Right lung (tissue), 10 donors: Measurements from ENCODE around the gene VPS72. TPM values are rescaled to one million over a fixed set of nuclear protein-coding genes. Genes with fewer than 3 reads are reported as not detected.
"Not testable (repeated sequence)": the region's sequence is repeated elsewhere in the genome, so short reads cannot be mapped to it uniquely, and the experiment has no call there.

Experiments used
- DNase-seq, 2 donors: peaks; one replicate each; pipeline ENCODE4 v3.0.0-alpha.2; 2013
- long read RNA-seq, 8 donors: transcript quantifications; one replicate each; lab custom pipeline, GENCODE V29; 2026
- polyA plus RNA-seq, 5 donors: library from polyadenylated mRNA; unstranded; fragments of 120-200 nt; gene quantifications; one replicate each; pipeline versions ENCODE4 v1.2.1 to v1.2.3, GENCODE V29; 2013; ENCODE audit warnings: inconsistent platforms in 1 of 5, low replicate concordance in 1 of 5; ENCODE audit not compliant: insufficient read length in 5 of 5, insufficient read depth in 1 of 5

The VPS72 gene, protein sequence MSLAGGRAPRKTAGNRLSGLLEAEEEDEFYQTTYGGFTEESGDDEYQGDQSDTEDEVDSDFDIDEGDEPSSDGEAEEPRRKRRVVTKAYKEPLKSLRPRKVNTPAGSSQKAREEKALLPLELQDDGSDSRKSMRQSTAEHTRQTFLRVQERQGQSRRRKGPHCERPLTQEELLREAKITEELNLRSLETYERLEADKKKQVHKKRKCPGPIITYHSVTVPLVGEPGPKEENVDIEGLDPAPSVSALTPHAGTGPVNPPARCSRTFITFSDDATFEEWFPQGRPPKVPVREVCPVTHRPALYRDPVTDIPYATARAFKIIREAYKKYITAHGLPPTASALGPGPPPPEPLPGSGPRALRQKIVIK
- polyA plus RNA-seq: 10 to 100 TPM; 56.3 to 68.0 (median 64.0) TPM
- long read RNA-seq, donor 1, transcript VPS72-202 (6 exons, 1,527 nt): major isoform, 25 of 58 reads
- long read RNA-seq, donor 1, partial matches to known transcripts: 31 of 58 reads
- long read RNA-seq, donor 1, other reads (novel, unspliced or antisense): 0 of 58 reads
- long read RNA-seq, donor 2, transcript VPS72-202 (6 exons, 1,527 nt): major isoform, 7 of 22 reads
- long read RNA-seq, donor 2, partial matches to known transcripts: 12 of 22 reads
- long read RNA-seq, donor 2, other reads (novel, unspliced or antisense): 0 of 22 reads
- long read RNA-seq, donor 3, transcript VPS72-202 (6 exons, 1,527 nt): major isoform, 10 of 11 reads
- long read RNA-seq, donor 3, partial matches to known transcripts: 0 of 11 reads
- long read RNA-seq, donor 3, other reads (novel, unspliced or antisense): 0 of 11 reads
- long read RNA-seq, donor 4, transcript VPS72-202 (6 exons, 1,527 nt): major isoform, 12 of 12 reads
- long read RNA-seq, donor 4, partial matches to known transcripts: 0 of 12 reads
- long read RNA-seq, donor 4, other reads (novel, unspliced or antisense): 0 of 12 reads
- long read RNA-seq, donor 5, transcript VPS72-202 (6 exons, 1,527 nt): major isoform, 30 of 35 reads
- long read RNA-seq, donor 5, partial matches to known transcripts: 5 of 35 reads
- long read RNA-seq, donor 5, other reads (novel, unspliced or antisense): 0 of 35 reads
- long read RNA-seq, donor 6, transcript VPS72-202 (6 exons, 1,527 nt): major isoform, 24 of 28 reads
- long read RNA-seq, donor 6, partial matches to known transcripts: 0 of 28 reads
- long read RNA-seq, donor 6, other reads (novel, unspliced or antisense): 0 of 28 reads
- long read RNA-seq, donor 7, transcript VPS72-202 (6 exons, 1,527 nt): major isoform, 25 of 48 reads
- long read RNA-seq, donor 7, partial matches to known transcripts: 10 of 48 reads
- long read RNA-seq, donor 7, other reads (novel, unspliced or antisense): 11 of 48 reads
- long read RNA-seq, donor 8, transcript VPS72-202 (6 exons, 1,527 nt): major isoform, 8 of 9 reads
- long read RNA-seq, donor 8, partial matches to known transcripts: 0 of 9 reads
- long read RNA-seq, donor 8, other reads (novel, unspliced or antisense): 0 of 9 reads

DNA sequence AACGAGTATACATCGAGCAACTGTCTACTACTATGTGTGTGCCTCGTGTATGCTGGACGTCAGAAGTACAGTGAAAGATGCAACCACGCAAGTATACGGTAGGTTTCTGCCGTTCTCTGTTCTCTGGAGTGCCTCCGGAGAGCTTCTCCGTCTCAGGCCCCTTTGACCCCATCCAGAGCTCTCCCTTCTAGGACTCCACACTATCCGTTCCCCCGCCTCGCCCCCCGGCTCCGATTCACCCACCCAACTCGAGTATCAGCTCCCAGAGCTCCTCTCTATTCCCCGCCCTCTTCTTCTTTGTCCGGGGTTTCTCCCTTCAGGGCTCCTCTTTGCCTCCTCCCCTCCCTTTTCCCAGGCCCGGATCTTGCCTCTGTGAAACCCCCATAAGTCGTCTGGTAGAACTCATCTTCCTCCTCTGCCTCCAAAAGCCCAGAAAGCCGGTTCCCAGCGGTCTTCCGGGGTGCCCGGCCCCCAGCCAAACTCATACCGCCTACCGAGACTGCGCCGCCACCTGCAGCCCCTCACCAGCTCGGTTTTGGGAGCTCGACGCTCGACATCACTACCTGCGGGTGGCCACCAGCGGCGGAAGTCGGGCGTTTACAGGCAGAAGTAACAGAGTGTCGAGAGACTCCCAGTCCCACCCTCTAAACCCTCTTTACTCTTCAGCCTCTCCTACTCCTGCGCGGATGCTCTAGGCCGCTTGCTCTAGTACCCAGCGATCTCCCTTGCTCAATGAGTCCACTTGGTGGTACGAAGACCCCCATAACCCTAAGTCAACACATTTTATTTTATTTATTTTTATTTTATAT lies at the start of gene VPS72:
VPS72 (minus strand) TSS at position 561 of the 809 bp plus-strand sequence; CDS start at position 485, 76 bp downstream.
- peak; percentile 82 to 85 for DNase-seq

DNA sequence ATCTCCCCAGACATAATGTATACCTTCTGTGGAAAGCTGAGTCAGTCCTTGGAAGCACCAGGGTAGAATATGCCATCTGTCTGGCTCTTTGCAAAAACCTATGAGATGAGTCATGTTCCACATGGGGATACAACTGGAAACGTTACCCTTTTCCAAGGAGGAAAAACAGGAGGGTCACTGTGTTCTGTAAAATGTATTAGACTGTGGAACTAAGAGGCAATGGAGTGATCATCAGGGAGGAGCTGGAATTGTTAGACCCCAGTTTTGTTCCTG lies 48.4 kb upstream of the VPS72 start:
- DNase-seq: no peak

DNA sequence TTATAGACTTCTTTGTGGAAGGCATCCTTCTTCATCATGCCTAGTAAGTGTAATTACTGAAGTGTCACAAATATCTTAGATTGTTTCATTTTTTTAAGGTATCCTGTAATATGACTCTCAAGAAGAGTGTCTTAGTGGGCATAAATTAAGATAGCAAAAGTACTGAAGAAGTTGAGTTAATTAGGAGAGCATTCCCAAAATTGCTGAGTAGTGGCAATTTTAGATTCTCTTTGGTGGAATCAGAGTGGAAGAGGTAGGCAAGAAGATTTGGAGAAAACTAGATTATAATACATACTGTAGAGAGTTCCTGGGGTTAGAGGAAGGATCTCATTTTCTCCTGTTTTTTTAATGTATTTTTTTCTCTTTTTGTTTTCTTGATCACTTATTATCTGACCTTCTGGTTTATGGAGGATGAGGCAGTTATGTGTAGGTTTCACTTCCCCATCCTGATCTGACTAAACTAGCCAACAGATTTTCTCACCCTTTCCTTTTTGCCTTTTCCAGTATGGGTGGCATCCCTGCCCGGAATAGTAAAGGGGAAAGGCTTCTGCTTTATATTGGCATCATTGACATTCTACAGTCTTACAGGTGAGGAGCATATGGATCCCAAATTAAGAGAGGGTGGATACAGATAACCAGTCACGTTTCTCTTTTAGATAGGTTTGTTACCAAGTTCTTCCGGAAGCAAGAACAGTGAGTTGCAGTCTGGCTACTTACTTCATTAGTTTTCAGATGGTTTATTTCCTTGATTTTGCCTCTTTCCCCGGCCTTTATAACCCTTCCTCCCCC lies 47.9 kb upstream of the VPS72 start:
- DNase-seq: no peak

DNA sequence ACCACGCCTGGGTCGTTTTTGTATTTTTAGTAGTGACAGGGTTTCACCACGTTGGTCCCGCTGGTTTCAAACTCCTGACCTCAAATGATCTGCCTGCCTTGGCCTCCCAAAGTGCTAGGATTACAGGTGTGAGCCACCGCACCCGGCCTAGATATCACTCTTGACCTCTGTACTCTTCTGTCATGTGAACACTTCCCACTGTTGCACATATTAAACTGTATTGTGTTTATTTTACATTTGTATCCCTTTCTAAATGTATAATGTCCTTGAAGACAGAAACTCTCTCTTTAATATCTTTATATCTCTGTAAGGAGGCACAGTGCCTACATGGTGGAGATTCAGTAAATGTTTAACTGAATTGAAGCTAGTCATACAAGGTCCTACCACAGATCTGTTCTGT lies 45.2 kb upstream of the VPS72 start:
- DNase-seq: no peak

DNA sequence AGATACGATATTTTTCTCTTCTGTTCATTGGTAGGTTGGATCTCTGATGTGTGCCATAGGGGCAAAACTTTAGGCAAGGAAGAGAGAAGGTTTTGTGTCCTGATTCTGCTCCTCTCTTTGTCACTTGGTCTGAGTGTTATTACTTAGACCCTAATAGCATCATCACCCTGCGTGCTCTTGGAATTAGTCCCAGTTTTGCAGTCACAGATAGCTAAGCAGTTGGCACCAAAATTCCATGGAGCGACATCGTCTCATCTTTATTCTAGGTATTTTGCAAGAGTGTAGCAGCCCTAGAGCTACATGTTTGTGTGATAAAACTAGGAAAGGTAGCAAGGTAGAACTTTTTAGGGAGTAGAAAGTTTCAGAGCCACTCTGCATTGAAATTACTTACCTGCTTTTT lies 32.1 kb upstream of the VPS72 start:
- DNase-seq: no peak

DNA sequence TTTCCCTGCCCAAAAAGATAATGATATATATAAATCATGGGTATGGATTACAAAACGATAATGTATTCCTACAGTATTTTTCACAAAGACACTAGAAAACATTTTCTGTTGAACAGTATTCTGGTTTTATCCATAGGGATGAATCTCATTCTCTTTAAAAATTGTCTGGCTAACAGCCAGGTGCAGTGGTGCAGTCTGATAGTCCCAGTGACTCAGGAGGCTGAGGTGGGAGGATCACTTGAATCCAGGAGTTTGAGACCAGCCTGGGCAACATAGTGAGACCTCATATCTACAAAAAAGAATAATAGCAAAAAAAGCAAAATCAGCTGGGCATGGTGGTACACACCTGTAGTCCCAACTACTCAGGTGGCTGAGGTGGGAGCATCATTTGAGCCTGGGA lies 31.6 kb upstream of the VPS72 start:
- DNase-seq: no peak

DNA sequence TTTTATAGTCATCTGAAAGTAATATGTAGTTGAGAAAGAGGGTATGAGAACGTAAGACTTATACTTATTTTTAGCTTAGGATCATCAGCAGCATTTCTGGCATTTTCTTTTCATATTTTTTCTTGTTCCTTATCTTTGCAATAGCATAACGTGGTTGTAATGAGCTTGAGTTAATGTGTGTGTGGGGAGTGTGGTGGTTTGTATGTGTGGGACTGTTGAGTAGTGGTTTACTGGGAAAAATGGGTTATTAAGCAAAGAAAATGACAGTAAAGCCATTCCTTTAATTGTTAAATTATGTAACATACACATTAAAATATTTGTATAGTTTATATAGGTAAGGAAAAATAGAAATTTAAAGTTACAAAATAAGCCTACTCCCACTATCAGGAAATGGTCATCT lies 23.6 kb upstream of the VPS72 start:
- DNase-seq: no peak

DNA sequence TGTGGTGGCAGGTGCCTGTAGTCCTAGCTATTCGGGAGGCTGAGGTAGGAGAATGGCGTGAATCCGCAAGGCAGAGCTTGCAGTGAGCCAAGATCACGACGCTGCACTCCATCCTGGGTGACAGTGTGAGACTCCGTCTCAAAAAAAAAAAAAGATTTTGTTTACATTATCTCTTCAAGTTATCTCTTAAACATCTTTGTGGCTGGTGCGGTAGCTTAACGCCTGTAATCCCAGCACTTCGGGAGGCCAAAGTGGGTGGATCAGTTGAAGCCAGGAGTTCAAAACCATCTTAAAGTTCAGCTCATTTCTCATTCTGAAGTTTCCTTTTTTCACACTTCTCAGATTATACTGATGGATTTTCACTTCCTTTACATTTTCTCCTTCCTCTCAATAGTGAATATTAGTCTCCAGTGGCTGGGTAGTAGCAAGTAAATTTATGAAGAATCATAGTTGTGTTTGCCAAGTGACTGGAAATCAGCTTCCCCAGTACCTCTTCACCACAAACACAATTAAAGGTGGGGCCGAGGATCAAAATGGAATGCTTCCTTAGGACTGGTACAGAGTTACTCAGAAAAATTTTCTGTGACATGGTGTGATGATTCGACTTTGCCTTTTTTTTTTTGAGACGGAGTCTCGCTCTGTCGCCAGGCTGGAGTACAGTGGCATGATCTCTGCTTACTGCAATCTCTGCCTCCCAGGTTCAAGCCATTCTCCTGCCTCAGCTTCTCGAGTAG lies 22.1 kb upstream of the VPS72 start:
- no peak for DNase-seq

DNA sequence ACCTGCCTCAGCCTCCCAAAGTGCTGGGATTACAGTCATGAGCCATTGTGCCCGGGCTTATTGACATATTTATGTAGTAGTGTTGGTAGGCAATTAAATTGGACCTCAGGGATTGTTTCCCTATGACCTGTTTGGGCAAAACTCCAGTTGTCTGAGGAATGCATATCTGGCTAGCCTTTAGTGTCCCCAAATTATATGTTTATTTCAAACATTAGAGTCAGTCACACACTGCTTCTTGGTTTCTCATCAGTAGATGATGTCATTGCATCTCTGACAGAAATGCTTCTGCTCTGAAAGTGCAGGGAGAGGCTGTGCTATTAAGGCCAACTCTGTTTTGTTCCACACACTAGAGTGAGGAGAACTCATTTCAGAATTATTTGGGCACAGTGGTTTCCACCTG lies 20.8 kb upstream of the VPS72 start:
- DNase-seq: no peak

DNA sequence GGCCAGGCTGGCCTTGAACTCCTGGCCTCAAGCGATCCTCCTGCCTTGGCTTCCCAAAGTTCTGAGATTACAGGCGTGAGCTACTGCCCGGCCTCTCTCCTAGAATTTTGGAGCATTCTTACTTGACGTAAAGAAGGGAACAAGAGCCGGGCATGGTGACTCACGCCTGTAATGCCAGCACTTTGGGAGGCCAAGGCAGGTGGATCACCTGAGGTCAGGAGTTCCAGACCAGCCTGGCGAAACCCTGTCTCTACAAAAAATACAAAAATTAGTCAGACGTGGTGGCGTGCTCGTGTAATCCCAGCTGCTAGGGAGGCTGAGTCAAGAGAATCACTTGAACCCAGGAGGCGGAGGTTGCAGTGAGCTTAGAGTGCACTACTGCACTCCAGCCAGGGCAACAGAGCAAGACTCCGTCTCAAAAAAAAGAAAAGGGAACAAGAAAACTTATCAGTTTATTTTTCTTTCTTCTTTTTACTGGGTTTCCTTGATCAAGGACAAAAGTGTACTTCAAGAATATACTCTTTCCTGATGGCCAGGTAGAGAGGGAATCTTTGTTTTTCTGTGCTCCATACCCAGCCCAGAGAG lies 15.5 kb upstream of the VPS72 start:
- DNase-seq: not testable (repeated sequence)

DNA sequence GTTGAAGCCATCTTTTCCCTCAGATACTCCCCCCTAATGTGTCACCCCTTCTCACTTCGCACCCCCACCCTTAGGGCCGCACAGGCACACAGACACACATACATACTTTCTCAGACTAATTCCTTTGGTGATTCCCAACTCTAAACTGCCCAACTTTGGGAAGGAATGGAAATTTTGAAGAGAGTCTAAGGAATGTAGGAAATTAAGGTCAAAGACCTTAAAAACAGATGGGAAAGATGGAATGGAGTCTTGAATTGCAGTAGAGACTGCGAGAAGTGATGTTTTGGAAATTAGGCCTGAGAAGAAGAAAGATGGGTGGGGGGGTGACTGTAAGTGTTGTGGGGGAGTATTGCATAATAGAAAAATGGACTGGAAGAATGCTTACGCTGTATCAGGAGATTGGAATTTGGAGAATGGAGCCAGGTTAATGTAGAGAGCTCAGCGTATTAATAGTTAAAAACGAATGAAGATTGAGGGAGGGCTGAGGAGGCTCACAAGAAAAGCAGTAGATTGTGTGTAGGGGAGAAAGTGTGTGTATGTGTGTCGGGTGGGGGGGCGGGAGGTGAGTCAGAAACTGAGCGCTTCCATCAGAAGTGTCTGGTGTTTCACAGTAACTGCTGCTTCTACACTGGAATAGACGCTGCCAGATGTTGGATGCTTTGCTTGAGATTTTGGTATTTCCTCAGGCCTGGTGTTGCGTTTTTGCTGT lies 10.0 kb upstream of the VPS72 start:
- no peak for DNase-seq

DNA sequence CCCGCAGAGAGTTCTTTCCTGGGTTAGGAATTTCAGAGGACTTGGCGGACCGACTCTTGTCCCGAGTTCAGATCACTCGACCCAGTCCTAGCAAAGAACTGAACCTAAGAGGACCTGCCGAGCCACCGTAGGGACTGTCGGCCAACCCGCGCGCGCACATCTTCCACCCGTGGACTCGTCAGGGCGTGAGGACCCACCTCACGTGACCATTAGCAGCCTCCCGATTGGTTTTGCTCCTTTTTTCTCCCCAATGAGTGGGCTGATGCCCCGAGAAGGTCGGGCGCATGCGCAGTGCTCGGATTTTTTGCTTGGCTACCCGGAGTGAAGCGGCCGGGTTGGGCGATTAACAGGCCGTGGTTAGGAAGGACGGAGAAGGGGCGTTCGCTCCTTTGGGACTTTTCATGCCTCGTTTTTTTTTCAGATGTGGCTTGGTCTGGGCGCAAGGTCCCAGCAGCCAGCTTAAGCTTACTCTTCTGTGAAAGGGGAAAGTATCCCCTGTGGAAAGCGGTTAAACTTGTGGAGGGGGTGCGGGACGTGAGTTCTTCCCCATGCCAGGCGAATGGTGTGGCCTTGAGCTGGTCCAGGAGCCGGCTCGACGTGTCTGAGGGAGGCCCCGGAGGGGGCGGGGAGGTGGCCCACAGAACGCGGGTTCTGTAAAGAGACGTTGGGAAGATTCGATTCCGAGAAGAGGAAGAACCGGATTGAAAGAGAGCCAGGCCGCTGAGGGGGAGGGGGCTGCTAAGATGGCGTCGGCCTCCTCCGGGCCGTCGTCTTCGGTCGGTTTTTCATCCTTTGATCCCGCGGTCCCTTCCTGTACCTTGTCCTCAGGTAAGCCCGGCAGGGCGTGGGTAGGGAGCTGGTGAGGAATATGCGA lies 8.5 kb upstream of the VPS72 start, which contains the start of gene PIP5K1A:
PIP5K1A (plus strand) TSS at position 299 of the 874 bp plus-strand sequence; CDS start at position 744, 445 bp downstream.
- DNase-seq: peak; percentile 96 to 97

DNA sequence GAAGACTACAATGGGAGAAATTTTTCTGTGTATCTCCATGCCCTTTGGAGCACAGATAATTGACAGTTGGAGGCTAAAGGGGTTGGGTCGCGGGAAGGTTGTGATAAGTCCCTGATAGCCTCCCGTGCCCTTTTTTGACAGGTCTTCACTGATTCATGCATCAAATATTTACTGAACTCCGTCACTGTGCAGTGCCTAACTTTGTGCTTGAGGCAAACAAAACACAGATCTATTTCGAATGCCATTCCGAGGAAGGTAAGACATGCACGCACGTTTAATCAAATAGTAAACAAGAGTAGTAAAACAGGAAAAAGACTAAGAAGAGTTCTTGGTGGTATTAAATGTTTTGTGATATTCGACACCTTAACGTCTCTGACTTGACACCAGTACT lies 7.9 kb upstream of the VPS72 start:
- DNase-seq: no peak

DNA sequence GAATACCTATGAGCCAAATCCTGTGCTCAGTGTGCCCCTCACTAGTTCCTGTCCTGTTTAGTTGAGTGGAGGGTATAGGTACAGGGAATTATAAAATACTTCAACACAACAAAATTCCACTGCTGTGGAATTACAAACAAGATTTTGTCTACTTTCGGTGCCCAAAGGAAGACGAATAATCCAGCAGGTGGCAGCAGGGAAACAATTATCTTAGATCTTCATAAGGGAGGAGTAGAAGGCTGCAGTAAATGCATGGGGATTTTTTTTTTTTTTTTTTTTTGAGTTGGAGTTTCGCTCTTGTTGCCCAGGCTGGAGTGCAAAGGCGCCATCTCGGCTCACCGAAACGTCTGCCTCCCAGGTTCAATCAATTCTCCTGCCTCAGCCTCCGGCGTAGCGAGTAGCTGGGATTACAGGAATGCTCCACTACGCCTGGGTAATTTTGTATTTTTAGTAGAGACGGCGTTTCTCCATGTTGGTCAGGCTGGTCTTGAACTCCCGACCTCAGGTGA lies 6.3 kb upstream of the VPS72 start:
- DNase-seq: peak in 1 of 2 donors; percentile 60

DNA sequence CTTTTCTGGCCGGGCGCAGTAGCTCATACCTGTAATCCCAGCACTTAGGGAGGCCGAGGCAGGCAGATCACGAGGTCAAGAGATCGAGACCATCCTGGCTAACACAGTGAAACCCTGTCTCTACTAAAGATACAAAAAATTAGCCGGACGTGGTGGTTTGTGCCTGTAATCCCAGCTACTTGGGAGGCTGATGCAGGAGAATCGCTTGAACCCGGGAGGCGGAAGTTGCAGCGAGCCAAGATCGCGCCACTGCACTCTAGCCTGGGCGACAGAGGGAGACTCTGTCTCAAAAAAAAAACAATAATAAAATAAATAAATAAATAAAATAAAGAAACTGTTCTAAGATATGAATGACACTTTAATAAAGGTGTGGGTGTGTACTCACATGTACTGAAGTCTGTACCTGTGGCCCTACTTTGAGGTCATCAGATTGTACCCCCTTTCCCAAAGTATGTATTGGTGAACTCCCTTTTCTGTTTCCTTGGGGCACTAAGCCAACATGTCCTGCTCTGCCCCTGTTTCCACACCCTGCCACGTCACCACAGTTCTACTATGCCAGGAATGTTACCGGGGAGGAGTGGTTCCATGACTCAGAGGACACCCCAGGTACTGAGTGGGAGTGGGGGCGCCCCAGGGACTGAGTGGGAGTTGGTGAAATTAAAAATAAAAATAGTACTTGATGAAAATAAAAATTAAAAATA lies 5.0 kb upstream of the VPS72 start:
- DNase-seq: not testable (repeated sequence)

DNA sequence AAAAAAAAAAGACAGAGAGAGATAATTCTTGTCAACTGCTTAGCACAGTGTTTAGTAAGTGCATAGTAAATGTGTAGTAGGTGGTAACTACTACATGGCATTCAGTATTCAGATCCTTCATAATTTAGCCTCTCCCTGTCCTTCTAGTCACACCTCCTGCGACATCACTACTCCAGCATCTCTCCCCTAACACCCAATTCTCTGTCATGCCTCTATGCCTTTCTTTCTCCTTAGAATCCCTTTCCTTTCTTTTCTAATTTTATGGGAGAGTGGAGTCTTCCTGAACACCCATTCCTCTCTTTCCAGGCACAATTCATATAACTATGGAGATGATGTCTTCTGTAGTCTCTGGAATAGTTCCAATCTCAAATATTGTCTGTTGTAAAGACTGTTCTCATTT lies 3.9 kb upstream of the VPS72 start:
- no peak for DNase-seq
